ENCODE measurements around the gene AGMO.

Gene AGMO

GRCh38 chr7:15457990-15458955, 103.5 kb downstream of the AGMO start:
- DNase-seq (ENCODE audit: low read depth), result no peak

GRCh38 chr7:15452670-15453069, 109.1 kb downstream of the AGMO start:
- no peak for DNase-seq (ENCODE audit: low read depth)

GRCh38 chr7:15446722-15447121, 115.1 kb downstream of the AGMO start:
- DNase-seq (ENCODE audit: low read depth), result no peak

- DNase-seq (ENCODE audit: low read depth), result no peak
These were observed 115.5 kb downstream of the AGMO start for GRCh38 chr7:15446280-15446679.

GRCh38 chr7:15441915-15442314, 119.9 kb downstream of the AGMO start:
- no peak for DNase-seq (ENCODE audit: low read depth)

GRCh38 chr7:15440482-15440881, 121.3 kb downstream of the AGMO start:
- DNase-seq (ENCODE audit: low read depth), result no peak

GRCh38 chr7:15439853-15440252, 122.0 kb downstream of the AGMO start:
- no peak for DNase-seq (ENCODE audit: low read depth)

- DNase-seq (ENCODE audit: low read depth), result no peak
These were observed 128.7 kb downstream of the AGMO start for GRCh38 chr7:15433151-15433550.

GRCh38 chr7:15430911-15431310, 130.9 kb downstream of the AGMO start:
- no peak for DNase-seq (ENCODE audit: low read depth)

GRCh38 chr7:15430191-15430590, 131.6 kb downstream of the AGMO start:
- DNase-seq (ENCODE audit: low read depth), result no peak

- DNase-seq (ENCODE audit: low read depth), result no peak
These were observed 137.3 kb downstream of the AGMO start for GRCh38 chr7:15424468-15424867.

GRCh38 chr7:15419596-15419995, 142.2 kb downstream of the AGMO start:
- no peak for DNase-seq (ENCODE audit: low read depth)

- no peak for DNase-seq (ENCODE audit: low read depth)
These were observed 143.6 kb downstream of the AGMO start for GRCh38 chr7:15418264-15418663.

GRCh38 chr7:15417341-15417988, 144.3 kb downstream of the AGMO start:
- no peak for DNase-seq (ENCODE audit: low read depth)

- no peak for DNase-seq (ENCODE audit: low read depth)
These were observed 150.8 kb downstream of the AGMO start for GRCh38 chr7:15411019-15411418.

- DNase-seq (ENCODE audit: low read depth), result no peak
These were observed 153.9 kb downstream of the AGMO start for GRCh38 chr7:15407910-15408309.

- no peak for DNase-seq (ENCODE audit: low read depth)
These were observed 158.1 kb downstream of the AGMO start for GRCh38 chr7:15403751-15404150.

GRCh38 chr7:15403315-15403714, 158.5 kb downstream of the AGMO start:
- DNase-seq (ENCODE audit: low read depth), result no peak

GRCh38 chr7:15402436-15403136, 159.2 kb downstream of the AGMO start:
- no peak for DNase-seq (ENCODE audit: low read depth)

GRCh38 chr7:15400440-15400839, 161.4 kb downstream of the AGMO start:
- no peak for DNase-seq (ENCODE audit: low read depth)

GRCh38 chr7:15399441-15399840, 162.4 kb downstream of the AGMO start:
- no peak for DNase-seq (ENCODE audit: low read depth)

GRCh38 chr7:15397922-15398760, 163.7 kb downstream of the AGMO start:
- no peak for DNase-seq (ENCODE audit: low read depth)

Measured in stimulated activated CD8-positive, alpha-beta memory T cell treated with anti-CD3 and anti-CD28 coated beads, Interleukin-15, amount 100 ng/mL, for 1 hour (primary cell).